ENCODE data around the gene FRS2.

Gene FRS2

GRCh38 chr12:69620921-69621320 lies 150.7 kb downstream of the FRS2 start:
- DNase-seq (ENCODE audit: low read depth in 2 of 2, low spot score in 1 of 2): no peak

GRCh38 chr12:69621551-69621950 lies 151.4 kb downstream of the FRS2 start:
- DNase-seq (ENCODE audit: low read depth in 2 of 2, low spot score in 1 of 2): no peak

- no peak for DNase-seq (ENCODE audit: low read depth in 2 of 2, low spot score in 1 of 2)
Observed at GRCh38 chr12:69623970-69624369, 153.8 kb downstream of the FRS2 start.

- DNase-seq (ENCODE audit: low read depth in 2 of 2, low spot score in 1 of 2): no peak
Observed at GRCh38 chr12:69627501-69627900, 157.3 kb downstream of the FRS2 start.

All from stimulated activated CD8-positive, alpha-beta memory T cell treated with anti-CD3 and anti-CD28 coated beads, Interleukin-4, amount 100 ng/mL, for 1 hour (primary cell).